Skeletal muscle cell (primary cell): ENCODE data around the gene SLC8A1.

ENCODE experiments used
- DNase-seq: peaks from one replicate; pipeline ENCODE4 v3.0.0-alpha.2; 2010; ENCODE audit warnings: low read depth
- H3K4me3 ChIP-seq: 2 replicates; pipeline ENCODE4 v1.5.1; 2011; ENCODE audit warnings: low read depth, mild to moderate bottlenecking, control low read depth, low read length, moderate library complexity

The SLC8A1 gene

DNA sequence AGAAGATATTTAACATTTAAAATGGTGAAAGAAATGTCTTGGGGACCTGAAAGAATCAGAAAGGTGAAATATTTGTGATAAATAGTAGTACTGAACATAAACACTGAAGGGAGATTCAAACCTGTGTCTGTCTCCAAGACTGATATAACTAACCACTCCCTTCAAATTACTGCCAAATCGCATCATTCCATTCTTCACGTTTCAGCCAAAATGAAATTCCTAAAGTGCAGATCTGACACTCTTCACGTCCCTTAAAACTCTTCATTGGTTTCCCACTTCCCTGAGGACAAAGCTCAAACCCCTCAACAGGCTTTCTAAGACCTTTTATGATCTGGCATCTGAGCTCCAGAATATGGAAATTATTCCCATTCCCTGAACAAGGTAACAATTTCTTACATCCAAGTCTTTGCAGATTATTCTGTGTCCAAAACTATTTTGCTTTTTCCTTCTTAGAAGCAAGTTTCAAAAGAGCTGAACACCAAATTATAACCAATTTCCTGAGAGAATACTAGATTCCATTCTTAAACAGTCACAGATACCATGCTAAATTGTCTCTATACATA lies 18.9 kb downstream of the SLC8A1 start:
- no peak for DNase-seq
- no peak overlapping the region for H3K4me3 ChIP-seq

DNA sequence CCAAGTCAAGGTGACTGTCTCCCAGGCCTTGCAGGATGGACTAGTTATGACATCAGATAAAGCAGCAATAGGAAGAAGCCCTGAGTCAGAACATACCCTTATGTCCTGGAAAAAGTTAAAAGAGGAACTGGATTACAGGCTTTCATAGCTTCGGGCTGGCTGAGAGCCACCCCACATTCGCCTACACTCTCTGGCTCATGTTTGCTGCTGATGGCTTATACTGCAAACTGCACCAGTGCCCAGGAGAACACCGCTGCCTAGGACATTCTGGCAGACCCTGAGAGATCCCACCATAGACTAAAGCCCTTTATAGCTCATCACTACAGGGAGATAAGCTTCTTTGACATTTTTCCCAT lies 20.3 kb downstream of the SLC8A1 start:
- H3K4me3 ChIP-seq: no peak overlapping the region
- DNase-seq: peak; percentile 78

DNA sequence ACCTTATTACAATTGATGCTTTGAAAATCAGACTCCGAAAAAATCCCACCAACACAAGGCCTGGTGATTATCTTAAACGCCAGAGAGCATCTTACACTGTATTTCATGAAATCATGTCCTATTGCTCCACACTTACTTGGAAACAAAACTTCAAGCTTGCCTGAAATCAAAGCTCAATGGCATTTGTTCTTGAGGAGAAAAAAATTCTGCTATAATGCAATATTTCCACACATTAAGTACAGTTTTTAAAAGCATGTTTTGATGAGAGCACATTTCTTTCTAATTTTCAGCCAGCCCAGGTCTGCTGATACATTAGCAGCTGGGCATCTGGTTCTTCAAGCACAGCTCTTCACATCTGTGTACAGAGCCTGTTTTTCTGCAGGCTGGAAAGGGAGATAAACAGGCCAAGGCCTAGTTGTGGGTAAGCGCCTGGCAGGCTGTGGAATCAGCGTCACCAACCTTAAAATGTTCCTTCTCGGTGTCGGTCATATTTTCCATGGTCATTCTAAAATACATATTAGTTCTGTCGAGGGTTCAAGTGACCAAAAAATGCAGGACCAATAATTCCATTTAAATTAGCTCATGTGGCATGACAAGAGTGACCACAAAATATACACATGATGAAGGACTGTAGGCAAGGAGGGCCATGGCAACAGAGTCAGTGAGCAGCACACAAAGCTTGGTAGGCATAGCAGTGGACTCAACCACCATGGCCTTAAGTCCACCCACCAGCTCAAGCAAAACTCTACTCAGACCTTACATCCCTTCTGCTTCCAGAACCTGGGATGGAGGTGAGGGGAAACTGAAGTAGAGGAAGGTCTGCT lies 20.9 kb downstream of the SLC8A1 start:
- no peak for DNase-seq
- H3K4me3 ChIP-seq: no peak overlapping the region

DNA sequence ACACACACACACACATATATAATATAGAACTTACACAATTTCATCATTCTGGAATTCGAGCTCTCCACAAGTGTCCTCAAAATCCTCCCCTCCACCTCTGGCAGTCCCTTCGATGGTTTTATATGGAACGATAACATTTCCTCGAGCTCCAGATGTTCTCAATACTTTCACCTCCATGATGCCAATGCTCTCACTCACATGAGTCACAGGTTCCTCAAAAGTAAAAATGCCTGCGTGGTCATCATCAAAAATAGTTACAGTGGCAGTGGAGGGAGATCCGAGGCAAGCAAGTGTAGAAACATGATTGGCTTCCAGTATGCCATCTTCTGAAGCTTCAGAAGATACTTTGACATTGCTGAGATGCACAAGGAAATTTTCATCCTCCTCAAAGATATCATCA lies 23.5 kb downstream of the SLC8A1 start:
- no peak overlapping the region for H3K4me3 ChIP-seq

DNA sequence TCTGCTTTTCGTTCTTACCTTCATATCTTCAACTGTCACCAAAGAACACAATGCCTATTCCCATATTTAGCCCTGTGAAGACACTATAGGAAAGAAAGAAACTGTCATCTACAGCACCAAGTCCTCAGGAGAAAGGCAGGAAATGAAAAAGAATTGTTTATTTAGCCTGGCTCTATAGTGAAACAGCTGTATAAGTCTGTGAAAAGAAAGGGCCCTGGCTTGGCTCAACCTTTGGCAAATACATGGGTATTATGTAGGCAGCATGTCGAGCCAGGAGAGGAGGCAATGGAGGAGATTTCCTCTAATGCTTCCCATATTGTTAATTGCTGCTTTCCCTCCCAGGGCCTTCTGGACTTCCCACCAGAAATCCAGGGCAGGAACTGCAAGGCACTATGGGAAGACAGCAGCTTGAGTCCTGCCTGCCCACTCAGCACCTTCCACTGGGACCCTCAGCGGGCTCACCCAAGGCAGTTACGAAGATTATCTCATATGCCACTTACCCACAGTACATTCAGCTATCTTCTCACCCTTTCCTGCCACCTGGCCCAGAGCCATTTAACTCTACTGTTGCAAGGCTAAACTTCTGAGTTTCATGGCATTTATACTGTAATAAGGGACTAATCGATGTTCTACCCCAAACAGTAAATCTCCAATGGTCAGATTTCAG lies 30.1 kb downstream of the SLC8A1 start:
- no peak for DNase-seq
- no peak overlapping the region for H3K4me3 ChIP-seq

More for the DNA sequence above, 23.5 kb downstream of the SLC8A1 start:
- no peak for DNase-seq

DNA sequence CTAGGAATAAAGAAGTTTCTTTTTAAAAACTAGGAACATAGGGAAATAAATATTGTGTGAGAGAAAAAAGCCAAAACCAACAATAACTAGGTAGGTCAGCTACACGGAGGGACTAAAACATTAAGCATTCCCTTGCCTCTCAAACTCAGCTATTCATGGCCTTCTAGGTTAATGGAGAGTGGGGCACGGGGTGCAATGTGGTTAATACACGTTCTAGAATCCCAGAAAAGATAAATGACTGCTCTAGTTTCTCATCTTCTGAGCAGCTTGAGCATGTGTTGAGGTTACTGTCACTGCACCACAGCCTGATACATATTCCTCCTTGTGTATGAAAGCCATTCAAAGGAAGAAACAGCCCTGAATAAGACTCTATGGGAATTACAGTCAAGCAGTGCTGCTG lies 31.4 kb downstream of the SLC8A1 start:
- no peak overlapping the region for H3K4me3 ChIP-seq
- DNase-seq: no peak

DNA sequence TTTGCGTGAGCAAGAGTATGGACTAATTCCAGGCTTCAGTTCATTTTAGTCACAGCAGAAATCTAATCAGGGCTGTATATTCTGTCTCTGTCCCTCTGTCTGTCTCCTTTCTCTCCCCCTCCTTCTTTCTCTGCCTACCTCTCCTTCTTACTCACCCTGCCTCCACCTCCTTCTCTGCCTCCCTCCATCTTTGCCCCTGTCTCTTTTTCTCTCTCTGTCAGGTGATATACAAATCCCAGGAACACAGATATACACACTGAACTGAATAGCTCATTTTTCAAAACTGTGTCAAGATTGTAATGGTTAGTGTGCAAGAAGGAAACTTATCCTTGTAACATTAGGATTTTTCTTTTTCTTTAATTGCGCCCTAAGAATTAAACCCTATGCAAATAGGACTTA lies 32.5 kb downstream of the SLC8A1 start:
- H3K4me3 ChIP-seq: no peak overlapping the region
- DNase-seq: no peak

DNA sequence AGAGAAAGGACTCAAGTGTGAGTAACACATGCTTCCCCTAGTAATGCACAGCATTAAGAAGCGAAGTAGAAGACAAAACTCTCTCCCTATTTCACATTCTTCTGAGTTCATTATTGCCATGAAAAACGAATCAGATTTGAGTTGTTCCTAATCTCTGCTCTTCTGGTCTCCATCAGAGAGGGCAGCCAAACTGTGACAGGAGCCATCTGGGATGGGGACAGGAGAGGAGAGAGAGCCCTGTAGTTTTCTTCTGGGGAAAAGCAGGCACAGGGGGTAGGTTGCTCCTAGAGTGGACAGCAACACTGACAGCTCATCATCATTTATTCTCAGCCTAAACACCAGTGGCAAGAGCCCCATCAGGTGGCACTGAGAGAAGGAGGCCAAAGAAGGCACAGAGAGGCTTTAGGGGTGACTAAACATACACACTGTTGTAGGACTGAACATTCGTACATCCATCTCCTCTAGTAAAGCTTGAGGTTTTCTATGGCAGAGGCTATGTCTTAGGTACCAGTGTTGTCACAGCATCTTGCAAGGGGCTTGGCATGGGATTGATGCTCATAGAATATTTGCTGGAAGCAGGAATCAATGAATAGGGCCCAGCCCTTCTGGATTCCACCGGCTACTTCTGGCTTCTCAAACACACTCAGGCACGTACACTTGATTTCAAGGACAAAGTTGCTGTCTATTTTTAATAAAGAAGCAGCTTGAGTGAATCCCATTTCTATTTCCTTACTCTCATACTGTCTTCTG lies 33.1 kb downstream of the SLC8A1 start:
- H3K4me3 ChIP-seq: no peak overlapping the region
- DNase-seq: no peak

DNA sequence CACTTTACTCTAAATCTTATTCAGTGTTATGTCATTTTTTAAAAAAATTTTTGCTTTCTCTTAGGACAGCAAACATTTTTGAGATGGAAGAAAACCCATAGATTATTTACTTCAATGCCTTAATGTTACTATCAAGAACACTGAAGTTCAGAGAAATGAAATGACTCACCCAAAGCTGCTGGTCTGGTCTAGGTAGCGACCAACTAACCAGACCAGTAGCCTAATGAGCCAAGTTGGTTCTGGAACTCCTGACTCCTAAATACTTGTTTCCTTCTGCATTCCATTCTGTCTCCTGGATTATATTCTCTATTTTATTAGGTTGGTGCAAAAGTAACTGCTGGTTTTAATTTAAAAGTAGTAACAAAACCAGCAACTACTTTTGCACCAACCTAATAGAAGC lies 35.4 kb downstream of the SLC8A1 start:
- no peak for DNase-seq
- no peak overlapping the region for H3K4me3 ChIP-seq

DNA sequence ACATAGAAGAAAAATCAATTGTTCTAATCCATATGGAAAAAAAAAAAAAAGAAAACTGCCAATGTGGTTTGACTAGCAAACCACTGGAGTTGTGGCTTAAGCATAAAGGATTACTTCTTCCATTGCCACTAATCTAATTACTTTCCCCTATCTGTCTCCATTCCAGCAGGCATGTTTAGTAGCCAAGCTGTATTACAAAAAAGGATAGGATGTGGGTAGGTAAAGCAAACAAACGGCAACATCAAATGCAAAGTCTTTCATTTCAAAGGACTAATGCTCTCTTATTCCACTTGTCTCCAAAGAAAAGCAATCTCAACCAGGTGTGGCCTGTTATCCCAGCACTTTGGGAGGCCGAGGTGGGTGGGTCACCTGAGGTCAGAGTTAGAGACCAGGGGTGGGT lies 36.5 kb downstream of the SLC8A1 start:
- no peak for DNase-seq
- no peak overlapping the region for H3K4me3 ChIP-seq

DNA sequence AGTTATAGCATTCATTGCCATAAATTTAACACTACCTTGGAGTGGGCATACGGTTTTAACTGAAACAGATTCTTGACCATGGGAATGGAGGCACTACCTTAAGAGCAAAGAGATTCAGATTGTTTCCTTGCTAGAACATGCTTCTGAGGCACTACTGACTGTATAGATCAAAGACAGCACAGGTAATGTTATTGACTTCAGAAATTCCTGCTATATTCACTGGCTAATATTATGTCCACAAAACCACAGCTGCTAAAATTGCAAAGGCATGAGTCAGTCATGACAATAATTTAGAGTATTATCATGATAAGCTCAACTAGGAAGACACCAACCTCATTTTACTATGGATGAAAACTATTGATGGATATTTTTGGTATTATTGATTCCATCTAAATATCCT lies 39.4 kb downstream of the SLC8A1 start:
- H3K4me3 ChIP-seq: no peak overlapping the region
- DNase-seq: no peak

DNA sequence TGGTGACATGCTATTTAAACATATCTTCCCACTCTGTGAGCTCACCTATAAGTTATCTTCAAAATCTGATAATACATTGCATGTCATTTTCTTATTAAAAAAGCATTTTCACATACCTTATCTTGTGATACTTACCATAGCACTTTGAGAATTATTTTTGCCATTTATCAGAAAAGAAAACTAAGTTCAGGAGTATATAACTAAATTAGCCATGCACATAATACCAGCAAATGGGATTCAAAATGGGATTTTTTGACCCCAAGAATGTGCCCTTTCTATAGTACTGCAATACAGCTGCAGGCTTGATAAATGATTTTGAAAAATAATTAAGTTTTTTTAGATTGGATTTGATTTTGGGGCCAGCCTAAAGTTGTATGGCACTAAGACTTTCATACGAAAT lies 41.2 kb downstream of the SLC8A1 start:
- H3K4me3 ChIP-seq: no peak overlapping the region
- no peak for DNase-seq

DNA sequence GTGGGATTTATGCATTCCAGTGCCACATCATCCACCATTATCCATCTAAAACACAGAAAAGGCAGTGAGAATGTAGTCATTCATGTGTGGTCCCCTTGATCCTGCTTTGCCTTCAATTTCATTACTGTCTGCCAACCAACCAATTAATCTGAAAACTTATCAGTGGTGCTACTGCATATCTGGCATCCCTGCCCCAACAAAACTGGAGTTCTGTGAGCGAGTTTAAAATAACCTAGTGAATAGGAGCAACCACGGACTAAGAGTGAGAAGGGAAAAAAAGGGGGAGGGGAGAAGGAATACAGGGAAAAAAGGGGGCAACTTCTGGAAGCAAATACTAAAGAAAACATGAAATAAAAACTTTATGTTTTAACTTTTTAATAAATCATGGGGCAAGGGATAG lies 42.2 kb downstream of the SLC8A1 start:
- DNase-seq: no peak
- no peak overlapping the region for H3K4me3 ChIP-seq

DNA sequence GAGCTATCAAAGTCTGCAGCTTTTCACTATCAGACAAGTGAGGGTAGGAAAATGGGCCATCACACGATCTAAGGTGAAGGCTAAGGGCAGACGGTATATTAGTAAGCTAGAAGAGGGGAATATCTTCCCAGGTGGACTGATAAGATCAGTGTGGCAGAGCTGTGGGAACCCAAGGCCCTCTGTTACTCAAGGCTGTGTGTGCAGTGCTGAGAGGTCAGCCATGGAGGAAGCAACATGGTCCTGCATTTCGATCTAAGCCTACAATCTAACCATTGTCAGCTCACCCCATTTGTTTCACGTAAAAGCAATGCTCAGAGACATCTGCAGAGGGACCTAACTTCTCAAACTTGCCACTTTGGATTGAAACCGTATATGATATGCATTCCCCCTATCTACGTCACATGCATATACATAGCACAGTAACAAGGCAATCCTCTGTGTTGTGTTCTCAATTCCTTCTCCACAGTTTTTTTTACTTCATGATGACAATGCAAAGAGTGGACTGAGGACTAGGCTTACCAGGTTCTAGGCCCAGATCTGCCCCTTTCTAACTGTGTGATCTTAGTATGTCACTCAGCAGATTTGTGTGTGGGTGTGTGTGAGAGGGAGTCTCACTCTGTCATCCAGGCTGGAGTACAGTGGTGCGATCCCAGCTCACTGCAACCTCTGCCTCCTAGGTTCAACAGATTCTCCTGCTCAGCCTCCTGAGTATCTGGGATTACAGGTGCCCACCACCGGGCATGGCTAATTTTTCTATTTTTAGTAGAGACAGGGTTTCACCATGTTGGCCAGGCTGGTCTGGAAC lies 45.2 kb downstream of the SLC8A1 start:
- DNase-seq: no peak
- H3K4me3 ChIP-seq: no peak overlapping the region

DNA sequence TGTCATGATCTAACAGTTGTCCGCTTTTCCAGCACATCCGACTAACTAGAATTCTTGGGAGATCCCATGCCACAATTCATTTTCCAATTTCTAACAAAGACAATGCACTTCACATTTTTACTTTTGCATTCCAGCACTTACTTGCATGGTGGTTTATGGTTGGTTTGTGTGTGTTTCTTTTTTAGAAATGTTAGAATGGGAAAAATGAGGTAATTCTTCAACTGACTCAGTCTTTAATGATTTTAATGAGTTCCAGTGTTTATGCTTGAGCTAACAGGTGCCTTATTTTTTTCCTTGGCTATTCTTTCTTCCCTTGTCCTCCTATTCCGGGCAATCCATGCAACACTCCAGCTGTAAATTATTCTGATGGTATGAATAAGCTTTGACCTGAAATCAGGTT lies 46.4 kb downstream of the SLC8A1 start:
- no peak overlapping the region for H3K4me3 ChIP-seq
- no peak for DNase-seq

DNA sequence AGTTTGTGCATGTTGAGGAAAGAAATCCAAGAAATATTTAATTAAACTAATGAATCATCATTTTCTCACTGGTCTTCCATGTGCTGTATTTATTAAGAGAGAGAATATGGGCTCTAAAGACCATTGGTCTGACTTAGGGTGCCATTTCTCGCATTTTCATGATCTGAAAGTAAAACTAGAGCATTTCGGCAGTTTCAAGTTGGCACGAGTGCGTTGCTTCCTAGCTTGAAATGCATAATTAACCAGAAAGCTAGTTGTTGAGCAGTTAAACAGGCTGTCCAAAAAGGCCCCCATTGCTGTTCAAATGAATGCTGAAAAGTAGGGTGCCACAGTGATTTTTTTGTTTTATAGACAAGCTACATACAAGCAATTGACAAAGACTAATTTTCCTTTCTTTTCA lies 47.4 kb downstream of the SLC8A1 start:
- H3K4me3 ChIP-seq: no peak overlapping the region

DNA sequence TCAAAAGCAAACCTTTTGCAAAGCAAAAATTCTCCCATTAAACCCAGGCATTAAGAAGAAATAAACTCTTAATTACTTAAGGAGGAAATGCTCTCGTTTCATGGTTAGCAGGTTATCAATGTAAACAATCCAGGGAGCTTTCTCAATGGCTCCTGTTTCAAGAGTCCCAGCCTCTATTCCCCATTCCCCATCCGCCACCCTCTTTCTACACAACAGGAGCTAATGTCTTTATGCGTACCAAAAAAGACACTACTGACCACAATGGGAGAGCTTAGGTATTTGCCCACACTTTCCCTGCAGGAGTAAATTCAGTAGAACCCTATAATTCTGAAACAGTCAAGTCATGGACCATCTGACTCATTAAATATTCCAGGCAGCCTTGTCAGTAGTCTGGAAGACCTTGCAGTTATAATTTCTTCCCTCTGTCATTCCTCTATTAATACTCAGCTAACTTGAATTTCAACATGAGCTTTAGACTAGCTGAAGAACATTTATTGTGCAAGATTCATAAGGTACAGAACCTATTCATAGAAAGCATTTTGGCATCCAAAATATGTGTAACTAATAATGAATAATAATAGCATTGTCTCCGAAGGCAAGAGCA lies 48.6 kb downstream of the SLC8A1 start:
- DNase-seq: peak; percentile 84

More for the DNA sequence above, 47.4 kb downstream of the SLC8A1 start:
- no peak for DNase-seq

DNA sequence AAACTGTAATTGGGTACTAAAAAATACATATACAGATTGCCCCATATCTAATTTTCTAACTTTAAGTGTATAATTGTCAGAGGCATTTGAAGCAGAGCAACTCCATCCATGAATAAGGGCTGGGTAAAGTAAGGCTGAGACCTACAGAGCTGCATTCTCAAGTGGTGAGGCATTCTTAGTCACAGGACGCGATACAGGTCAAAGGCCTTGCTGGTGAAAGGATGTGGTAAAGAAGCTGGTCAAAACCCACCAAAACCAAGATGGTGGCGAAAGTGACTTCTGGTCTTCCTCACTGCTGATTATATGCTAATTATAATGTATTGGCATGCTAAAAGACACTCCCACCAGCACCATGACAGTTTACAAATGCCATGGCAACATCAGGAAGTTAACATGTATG lies 50.0 kb downstream of the SLC8A1 start:
- DNase-seq: peak; percentile 82
- H3K4me3 ChIP-seq: no peak overlapping the region

More for the DNA sequence above, 48.6 kb downstream of the SLC8A1 start:
- H3K4me3 ChIP-seq: no peak overlapping the region

DNA sequence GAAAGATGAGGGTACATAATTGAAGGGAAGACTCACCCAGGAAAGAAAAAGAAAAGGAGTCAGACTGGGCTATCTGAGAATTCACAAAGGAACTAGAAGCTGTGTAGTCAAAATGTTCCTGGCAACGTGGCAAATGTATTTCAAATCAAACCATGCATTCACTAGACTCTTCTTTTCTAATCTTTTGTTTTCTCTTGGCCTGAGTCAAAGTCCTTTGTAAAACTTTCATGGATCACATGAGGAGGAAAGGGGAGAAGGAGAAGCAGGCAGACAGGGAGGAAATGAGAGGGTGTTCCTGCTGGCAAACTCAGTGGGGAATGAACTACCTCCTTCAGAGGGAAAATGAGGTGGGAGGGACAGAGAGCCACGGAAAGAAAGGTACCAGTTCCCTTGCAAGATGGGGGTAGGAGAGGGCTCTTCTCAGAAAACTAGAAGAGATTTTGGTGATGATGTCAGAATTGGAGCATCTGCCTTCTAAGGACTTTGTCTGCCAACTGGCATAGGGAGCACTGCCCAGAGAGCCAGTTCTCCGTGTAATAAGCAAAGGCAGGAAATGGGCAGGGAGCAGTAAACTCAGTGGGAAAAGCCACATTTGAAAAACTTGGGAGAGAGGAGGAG lies 51.4 kb downstream of the SLC8A1 start:
- H3K4me3 ChIP-seq: no peak overlapping the region
- DNase-seq: no peak
